ENCODE data around the gene PPAT. TPM values are rescaled to one million over a fixed set of nuclear protein-coding genes. Genes with fewer than 3 reads are reported as not detected.

Gene PPAT
- total RNA-seq, 1 donor from 2014 or later: 37.8 TPM

GRCh38 chr4:56445699-56446098 lies 10.3 kb upstream of the PPAT start:
- Mint-ChIP-seq H3K4me1 (ENCODE audit: unreplicated experiment) (no peaks in the 10 kb centered on the region), H3K4me3 (no peak overlapping the region), H3K36me3 (peaks cover 32% of the 10 kb centered on the region), H3K27ac (no peak overlapping the region), H3K27me3 (no peaks in the 10 kb centered on the region), H3K9me3 (no peaks in the 10 kb centered on the region)
- DNase-seq (ENCODE audit: extremely low spot score, unreplicated experiment): no peak
- TF ChIP-seq, protein P1, sequence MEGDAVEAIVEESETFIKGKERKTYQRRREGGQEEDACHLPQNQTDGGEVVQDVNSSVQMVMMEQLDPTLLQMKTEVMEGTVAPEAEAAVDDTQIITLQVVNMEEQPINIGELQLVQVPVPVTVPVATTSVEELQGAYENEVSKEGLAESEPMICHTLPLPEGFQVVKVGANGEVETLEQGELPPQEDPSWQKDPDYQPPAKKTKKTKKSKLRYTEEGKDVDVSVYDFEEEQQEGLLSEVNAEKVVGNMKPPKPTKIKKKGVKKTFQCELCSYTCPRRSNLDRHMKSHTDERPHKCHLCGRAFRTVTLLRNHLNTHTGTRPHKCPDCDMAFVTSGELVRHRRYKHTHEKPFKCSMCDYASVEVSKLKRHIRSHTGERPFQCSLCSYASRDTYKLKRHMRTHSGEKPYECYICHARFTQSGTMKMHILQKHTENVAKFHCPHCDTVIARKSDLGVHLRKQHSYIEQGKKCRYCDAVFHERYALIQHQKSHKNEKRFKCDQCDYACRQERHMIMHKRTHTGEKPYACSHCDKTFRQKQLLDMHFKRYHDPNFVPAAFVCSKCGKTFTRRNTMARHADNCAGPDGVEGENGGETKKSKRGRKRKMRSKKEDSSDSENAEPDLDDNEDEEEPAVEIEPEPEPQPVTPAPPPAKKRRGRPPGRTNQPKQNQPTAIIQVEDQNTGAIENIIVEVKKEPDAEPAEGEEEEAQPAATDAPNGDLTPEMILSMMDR (conservative IDR thresholded peaks at IDR 0.05): no peak

GRCh38 chr4:56444719-56445118 lies 9.3 kb upstream of the PPAT start:
- Mint-ChIP-seq H3K27me3 (no peaks in the 10 kb centered on the region), H3K27ac (no peak overlapping the region), H3K9me3 (no peaks in the 10 kb centered on the region), H3K4me1 (ENCODE audit: unreplicated experiment) (peaks cover 3% of the 10 kb centered on the region), H3K36me3 (peaks cover 31% of the 10 kb centered on the region), H3K4me3 (no peak overlapping the region)
- no peak for DNase-seq (ENCODE audit: extremely low spot score, unreplicated experiment)
- TF ChIP-seq, protein P1 (conservative IDR thresholded peaks at IDR 0.05): no peak

DNA sequence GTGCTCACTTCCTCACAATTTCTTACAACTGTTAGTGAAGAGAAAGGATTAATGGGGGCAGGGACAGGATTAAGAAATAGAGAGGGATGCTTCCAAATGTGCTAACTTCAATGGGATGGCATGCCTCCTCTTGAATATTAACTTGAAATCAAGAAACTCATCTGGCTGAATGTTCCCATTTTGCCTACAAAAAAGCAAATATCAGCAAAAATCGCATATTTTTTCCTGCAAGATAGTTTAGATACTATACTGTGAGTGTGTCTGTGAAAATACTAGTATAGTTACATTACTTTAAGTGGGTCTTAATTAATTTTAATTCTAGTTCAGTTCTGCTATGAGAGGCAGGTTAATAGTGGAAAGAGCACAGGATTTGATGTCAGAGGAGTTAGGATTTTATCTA lies 5.6 kb upstream of the PPAT start:
- TF ChIP-seq, protein P1 (conservative IDR thresholded peaks at IDR 0.05): no peak
- H3K27ac Mint-ChIP-seq: no peak overlapping the region
- no peaks in the 10 kb centered on the region for H3K27me3 Mint-ChIP-seq
- H3K9me3 Mint-ChIP-seq: no peaks in the 10 kb centered on the region
- no peak overlapping the region for H3K4me3 Mint-ChIP-seq
- DNase-seq (ENCODE audit: extremely low spot score, unreplicated experiment): no peak
- peaks cover 9% of the 10 kb centered on the region for H3K4me1 Mint-ChIP-seq (ENCODE audit: unreplicated experiment)
- peaks cover 22% of the 10 kb centered on the region for H3K36me3 Mint-ChIP-seq

GRCh38 chr4:56438766-56439165 lies 3.4 kb upstream of the PPAT start:
- Mint-ChIP-seq H3K27me3 (no peaks in the 10 kb centered on the region), H3K36me3 (peaks cover 10% of the 10 kb centered on the region), H3K4me3 (peak overlapping the region; percentile 63), H3K27ac (no peak overlapping the region), H3K4me1 (ENCODE audit: unreplicated experiment) (peaks cover 16% of the 10 kb centered on the region), H3K9me3 (no peaks in the 10 kb centered on the region)
- TF ChIP-seq, protein P1 (conservative IDR thresholded peaks at IDR 0.05): no peak
- DNase-seq (ENCODE audit: extremely low spot score, unreplicated experiment): no peak

DNA sequence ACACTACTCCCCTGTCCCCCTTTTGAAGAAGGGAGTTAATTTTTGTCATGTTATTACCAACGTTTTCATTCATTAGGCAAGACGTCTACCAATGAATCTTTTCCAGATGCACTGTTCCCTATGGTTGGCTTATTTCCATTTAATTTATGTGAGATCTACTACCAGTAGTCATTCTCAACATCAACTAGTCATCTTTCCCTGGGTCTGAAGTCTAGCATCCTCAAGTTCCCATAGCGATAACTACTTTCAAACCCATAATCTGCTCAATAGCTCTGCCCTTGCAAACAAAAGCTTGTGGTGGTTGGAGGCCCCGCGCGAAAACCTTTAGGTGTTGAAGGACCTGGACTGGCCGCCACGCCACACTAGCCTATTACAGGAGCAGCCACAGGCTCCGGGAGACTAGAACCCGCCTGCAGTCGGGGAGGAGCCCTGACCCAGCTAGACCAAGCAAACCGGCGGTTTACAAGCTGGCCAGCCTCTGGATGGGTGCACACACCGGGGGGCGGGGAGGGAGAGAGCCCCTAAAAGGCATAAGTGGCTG lies 746 bp downstream of the PPAT start:
- TF ChIP-seq, protein P1 (conservative IDR thresholded peaks at IDR 0.05): no peak
- peak overlapping the region; percentile 99 for H3K4me3 Mint-ChIP-seq
- peak; percentile 74 for DNase-seq (ENCODE audit: extremely low spot score, unreplicated experiment)
- no peaks in the 10 kb centered on the region for H3K9me3 Mint-ChIP-seq
- no peaks in the 10 kb centered on the region for H3K27me3 Mint-ChIP-seq
- H3K36me3 Mint-ChIP-seq: peaks cover 8% of the 10 kb centered on the region
- peaks cover 17% of the 10 kb centered on the region for H3K4me1 Mint-ChIP-seq (ENCODE audit: unreplicated experiment)
- H3K27ac Mint-ChIP-seq: peak overlapping the region; percentile 92

DNA sequence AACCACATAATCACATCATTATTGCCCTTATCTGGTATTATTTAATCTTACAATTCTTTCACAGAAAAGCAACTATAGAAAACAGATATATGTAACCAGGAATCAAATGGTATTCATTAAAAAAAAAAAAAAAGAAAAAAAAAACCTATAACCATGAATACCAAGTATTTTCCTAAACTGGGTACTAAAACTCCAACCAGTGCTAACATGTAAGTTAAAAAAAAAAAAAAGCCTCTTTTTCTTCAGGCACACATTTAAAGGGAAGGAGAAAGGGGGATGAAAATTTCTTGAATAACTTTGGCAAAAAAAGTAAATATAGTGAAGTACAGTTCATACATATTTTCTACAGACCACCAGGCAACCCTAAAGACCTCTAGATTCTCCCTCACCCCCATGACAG lies 2.1 kb downstream of the PPAT start:
- Mint-ChIP-seq H3K27ac (peak overlapping the region; percentile 31), H3K9me3 (no peaks in the 10 kb centered on the region), H3K4me3 (peak overlapping the region; percentile 99), H3K27me3 (no peaks in the 10 kb centered on the region), H3K36me3 (peaks cover 4% of the 10 kb centered on the region), H3K4me1 (ENCODE audit: unreplicated experiment) (peaks cover 12% of the 10 kb centered on the region)
- TF ChIP-seq, protein P1 (conservative IDR thresholded peaks at IDR 0.05): no peak
- DNase-seq (ENCODE audit: extremely low spot score, unreplicated experiment): no peak

All from type B pancreatic cell (in vitro differentiated cells).